Epithelial cell of esophagus (primary cell): ENCODE data around the gene ADK.
"Not testable (repeated sequence)": the region's sequence is repeated elsewhere in the genome, so short reads cannot be mapped to it uniquely, and the experiment has no call there.

Source experiments
- DNase-seq: peaks from one replicate; pipeline ENCODE4 v3.0.0; 2010; ENCODE audit warnings: low read depth
- H3K4me3 ChIP-seq: 2 replicates; pipeline ENCODE4 v1.5.1; 2011; ENCODE audit warnings: mild to moderate bottlenecking, low read length, control low read depth
- CTCF ChIP-seq: IDR thresholded peaks from 2 replicates; pipeline ENCODE4 v1.5.1; 2011; ENCODE audit warnings: low read depth, mild to moderate bottlenecking, low read length, control low read depth, inconsistent platforms; ENCODE audit not compliant: insufficient read depth; ENCODE audit errors: missing control alignments

ADK gene

GRCh38 chr10:74575191-74575720 lies 424.2 kb downstream of the ADK start:
- DNase-seq, result no peak
- TF ChIP-seq CTCF, result no peak
- no peak overlapping the region for H3K4me3 ChIP-seq

- TF ChIP-seq CTCF, result no peak
- no peak for DNase-seq
- H3K4me3 ChIP-seq, result no peak overlapping the region
Observed at GRCh38 chr10:74575912-74576311, 424.9 kb downstream of the ADK start.

- no peak for TF ChIP-seq CTCF
- DNase-seq, result no peak
- H3K4me3 ChIP-seq, result no peak overlapping the region
Observed at GRCh38 chr10:74576586-74576985, 425.6 kb downstream of the ADK start.

- DNase-seq, H3K4me3 ChIP-seq: not testable (repeated sequence)
Observed at GRCh38 chr10:74580438-74580837, 429.4 kb downstream of the ADK start.

GRCh38 chr10:74582566-74582965 lies 431.5 kb downstream of the ADK start:
- no peak for TF ChIP-seq CTCF

GRCh38 chr10:74585231-74586087 lies 434.4 kb downstream of the ADK start:
- H3K4me3 ChIP-seq, result no peak overlapping the region
- no peak for TF ChIP-seq CTCF
- no peak for DNase-seq

More at GRCh38 chr10:74582566-74582965, 431.5 kb downstream of the ADK start:
- no peak overlapping the region for H3K4me3 ChIP-seq
- no peak for DNase-seq

GRCh38 chr10:74586088-74586585 lies 435.1 kb downstream of the ADK start:
- TF ChIP-seq CTCF, result no peak
- no peak for DNase-seq
- H3K4me3 ChIP-seq, result no peak overlapping the region
